HEK293 (cell line): ENCODE results near the gene PAQR8.

ENCODE experiments used
- CTCF ChIA-PET: fragments of 350-600 bp; formaldehyde crosslinking; extraction: SDS; loops from one replicate; lab custom pipeline; 2021; ENCODE audit warnings: antibody characterized with exemption; lab: Yijun Ruan, JAX
- POLR2A ChIA-PET: fragments of 300-600 bp; formaldehyde crosslinking; extraction: SDS; loops from one replicate; lab custom pipeline; 2020; ENCODE audit warnings: antibody characterized with exemption, inconsistent platforms; lab: Yijun Ruan, JAX
- H3K27ac ChIP-seq: fragments of 200-500 bp; sonication (Bioruptor generic); 2 replicates; pipeline ENCODE4 v1.5.1; 2014; ENCODE audit warnings: low read depth, low read length, control low read depth, inconsistent platforms; ENCODE audit errors: extremely low read depth
- H3K36me3 ChIP-seq, 2 experiments: fragments of 200-500 bp in 1 of 2; sonication (Bioruptor generic) in 1 of 2; 1 replicate in 1 of 2; 2 replicates in 1 of 2; pipeline ENCODE4 v1.5.1; 2014 to 2017; ENCODE audit warnings: inconsistent platforms in 2 of 2, low read length in 2 of 2; ENCODE audit not compliant: control insufficient read depth in 2 of 2, insufficient read depth in 1 of 2
- H3K4me1 ChIP-seq: fragments of 200-500 bp; sonication (Bioruptor generic); 2 replicates; pipeline ENCODE4 v1.5.1; 2014; ENCODE audit warnings: mild to moderate bottlenecking, low read length, inconsistent platforms; ENCODE audit not compliant: control insufficient read depth, insufficient read depth
- H3K4me3 ChIP-seq: 2 replicates; pipeline ENCODE4 v1.5.1; 2011; ENCODE audit warnings: low read depth, mild to moderate bottlenecking, control low read depth, low read length, moderate library complexity
- H3K9me3 ChIP-seq: fragments of 200-500 bp; sonication (Bioruptor generic); 2 replicates; pipeline ENCODE4 v1.5.1; 2014; ENCODE audit warnings: low read depth, low read length, inconsistent platforms; ENCODE audit not compliant: control insufficient read depth, insufficient read depth
- CTCF ChIP-seq: fragments of 450-650 bp; formaldehyde crosslinking; IDR thresholded peaks from 2 replicates; pipeline ENCODE4 v1.5.1; 2016; ENCODE audit warnings: missing biosample characterization, missing genetic modification characterization
- ELK4 ChIP-seq: IDR thresholded peaks from 2 replicates; pipeline ENCODE4 v1.6.1; 2011; ENCODE audit warnings: mild to moderate bottlenecking, low read depth, low read length, borderline replicate concordance
- GFI1B ChIP-seq: fragments of 450-650 bp; formaldehyde crosslinking; IDR thresholded peaks from 2 replicates; pipeline ENCODE4 v1.5.1; 2016; ENCODE audit warnings: missing biosample characterization, missing genetic modification characterization
- KLF1 ChIP-seq: fragments of 450-650 bp; formaldehyde crosslinking; IDR thresholded peaks from 2 replicates; pipeline ENCODE4 v1.5.1; 2016; ENCODE audit warnings: missing biosample characterization, missing genetic modification characterization
- PRDM1 ChIP-seq: fragments of 450-650 bp; formaldehyde crosslinking; IDR thresholded peaks from 2 replicates; pipeline ENCODE4; 2016; ENCODE audit warnings: missing biosample characterization, missing genetic modification characterization
- PRDM6 ChIP-seq: fragments of 450-650 bp; formaldehyde crosslinking; IDR thresholded peaks from 2 replicates; pipeline ENCODE4 v1.5.1; 2017; ENCODE audit warnings: missing biosample characterization, missing genetic modification characterization
- ZBTB10 ChIP-seq: fragments of 450-650 bp; formaldehyde crosslinking; IDR thresholded peaks from 2 replicates; pipeline ENCODE4 v1.5.1; 2016; ENCODE audit warnings: missing biosample characterization, missing genetic modification characterization
- ZBTB44 ChIP-seq: fragments of 450-650 bp; IDR thresholded peaks from 2 replicates; pipeline ENCODE4 v1.5.1; 2018; ENCODE audit warnings: missing biosample characterization, mild to moderate bottlenecking, missing genetic modification characterization
- ZNF16 ChIP-seq: fragments of 450-650 bp; formaldehyde crosslinking; IDR thresholded peaks from 2 replicates; pipeline ENCODE4 v1.5.1; 2016; ENCODE audit warnings: low read depth, missing biosample characterization, missing genetic modification characterization
- ZNF184 ChIP-seq: fragments of 450-650 bp; IDR thresholded peaks from 2 replicates; pipeline ENCODE4 v1.5.1; 2018; ENCODE audit warnings: missing biosample characterization, mild to moderate bottlenecking, missing genetic modification characterization
- ZNF394 ChIP-seq: fragments of 450-650 bp; formaldehyde crosslinking; IDR thresholded peaks from 2 replicates; pipeline ENCODE4 v1.5.1; 2016; ENCODE audit warnings: missing biosample characterization, missing genetic modification characterization, mild to moderate bottlenecking, moderate library complexity, borderline replicate concordance
- ZNF626 ChIP-seq: fragments of 450-650 bp; sonication (Bioruptor Pico); formaldehyde crosslinking; IDR thresholded peaks from 2 replicates; pipeline ENCODE4 v1.5.1; 2018; ENCODE audit warnings: missing biosample characterization, missing genetic modification characterization, inconsistent platforms

PAQR8 gene

GRCh38 chr6:52377538-52378221 lies 15.7 kb downstream of the PAQR8 start (continued):
- TF ChIP-seq ZNF184 (tag by site-specific recombination) (no peak), GFI1B (tag by site-specific recombination) (no peak), CTCF (tag by site-specific recombination) (no peak), ZBTB10 (tag by site-specific recombination) (no peak), ZBTB44 (tag by site-specific recombination) (no peak), ZNF626 (no peak), ELK4 (no peak), ZNF16 (tag by site-specific recombination) (no peak)

GRCh38 chr6:52381249-52381648 lies 19.3 kb downstream of the PAQR8 start:
- Histone ChIP-seq H3K4me1 (no peaks in the 10 kb centered on the region), H3K9me3 (no peaks in the 10 kb centered on the region), H3K27ac (no peak overlapping the region), H3K4me3 (no peak overlapping the region), H3K36me3 (no peaks in the 10 kb centered on the region; a peak in 1 of 3 replicates)
- ChIA-PET POLR2A (no interaction called here), CTCF (interaction anchor here (0.9 to 1.5 kb wide), 3 partner anchors 9 to 19 kb away, joined by 3 read pairs; no protein-coding TSS in a partner anchor)
- no peak for TF ChIP-seq ZNF394 (tag by site-specific recombination)
- TF ChIP-seq PRDM1 (tag by site-specific recombination): no peak
- no peak for TF ChIP-seq KLF1 (tag by site-specific recombination)
- TF ChIP-seq PRDM6: no peak
